ENCODE results near the gene CAMK1D.

DNA sequence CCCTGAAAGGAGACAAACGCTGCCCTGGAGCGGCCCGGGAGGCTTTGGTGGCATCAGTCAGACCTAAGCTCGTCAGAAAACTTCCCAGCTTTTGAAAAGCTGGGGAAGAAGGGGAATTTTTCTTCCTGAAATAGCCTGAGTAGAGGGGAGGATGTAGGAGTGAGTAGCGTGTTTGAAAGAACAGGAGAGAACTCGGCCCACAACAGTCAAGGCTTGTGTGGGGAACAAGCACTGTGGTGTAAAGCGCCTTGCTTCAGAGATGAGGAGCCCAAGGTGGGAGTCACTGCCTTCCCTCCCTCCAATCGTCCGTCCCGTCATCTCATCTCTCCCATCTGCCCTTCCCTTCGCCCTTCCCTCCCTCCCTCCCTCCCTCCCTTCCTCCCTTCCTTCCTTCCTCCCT, 273.3 kb downstream of the CAMK1D start:
- TF ChIP-seq ZNF565 (CRISPR knock-in tag; conservative IDR thresholded peaks at IDR 0.05; ENCODE audit: low read depth) = no peak
- TF ChIP-seq, protein P1, sequence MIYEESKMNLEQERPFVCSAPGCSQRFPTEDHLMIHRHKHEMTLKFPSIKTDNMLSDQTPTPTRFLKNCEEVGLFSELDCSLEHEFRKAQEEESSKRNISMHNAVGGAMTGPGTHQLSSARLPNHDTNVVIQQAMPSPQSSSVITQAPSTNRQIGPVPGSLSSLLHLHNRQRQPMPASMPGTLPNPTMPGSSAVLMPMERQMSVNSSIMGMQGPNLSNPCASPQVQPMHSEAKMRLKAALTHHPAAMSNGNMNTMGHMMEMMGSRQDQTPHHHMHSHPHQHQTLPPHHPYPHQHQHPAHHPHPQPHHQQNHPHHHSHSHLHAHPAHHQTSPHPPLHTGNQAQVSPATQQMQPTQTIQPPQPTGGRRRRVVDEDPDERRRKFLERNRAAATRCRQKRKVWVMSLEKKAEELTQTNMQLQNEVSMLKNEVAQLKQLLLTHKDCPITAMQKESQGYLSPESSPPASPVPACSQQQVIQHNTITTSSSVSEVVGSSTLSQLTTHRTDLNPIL (CRISPR knock-in tag; IDR thresholded peaks at IDR 0.05; ENCODE audit: low read depth) = no peak
- no peak for TF ChIP-seq ISL1 (CRISPR knock-in tag; IDR thresholded peaks at IDR 0.05)
- TF ChIP-seq CSDC2 (CRISPR knock-in tag; IDR thresholded peaks at IDR 0.05) = no peak
- TF ChIP-seq, protein P2, sequence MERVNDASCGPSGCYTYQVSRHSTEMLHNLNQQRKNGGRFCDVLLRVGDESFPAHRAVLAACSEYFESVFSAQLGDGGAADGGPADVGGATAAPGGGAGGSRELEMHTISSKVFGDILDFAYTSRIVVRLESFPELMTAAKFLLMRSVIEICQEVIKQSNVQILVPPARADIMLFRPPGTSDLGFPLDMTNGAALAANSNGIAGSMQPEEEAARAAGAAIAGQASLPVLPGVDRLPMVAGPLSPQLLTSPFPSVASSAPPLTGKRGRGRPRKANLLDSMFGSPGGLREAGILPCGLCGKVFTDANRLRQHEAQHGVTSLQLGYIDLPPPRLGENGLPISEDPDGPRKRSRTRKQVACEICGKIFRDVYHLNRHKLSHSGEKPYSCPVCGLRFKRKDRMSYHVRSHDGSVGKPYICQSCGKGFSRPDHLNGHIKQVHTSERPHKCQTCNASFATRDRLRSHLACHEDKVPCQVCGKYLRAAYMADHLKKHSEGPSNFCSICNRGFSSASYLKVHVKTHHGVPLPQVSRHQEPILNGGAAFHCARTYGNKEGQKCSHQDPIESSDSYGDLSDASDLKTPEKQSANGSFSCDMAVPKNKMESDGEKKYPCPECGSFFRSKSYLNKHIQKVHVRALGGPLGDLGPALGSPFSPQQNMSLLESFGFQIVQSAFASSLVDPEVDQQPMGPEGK (CRISPR knock-in tag; IDR thresholded peaks at IDR 0.05; ENCODE audit: borderline replicate concordance) = no peak
- TF ChIP-seq ZC3H10 (CRISPR knock-in tag; IDR thresholded peaks at IDR 0.05) = no peak
- no peak for TF ChIP-seq TOX (CRISPR knock-in tag; IDR thresholded peaks at IDR 0.05; ENCODE audit: borderline replicate concordance)
- TF ChIP-seq OSR1 (CRISPR knock-in tag; IDR thresholded peaks at IDR 0.05) = no peak
- TF ChIP-seq, protein P3, sequence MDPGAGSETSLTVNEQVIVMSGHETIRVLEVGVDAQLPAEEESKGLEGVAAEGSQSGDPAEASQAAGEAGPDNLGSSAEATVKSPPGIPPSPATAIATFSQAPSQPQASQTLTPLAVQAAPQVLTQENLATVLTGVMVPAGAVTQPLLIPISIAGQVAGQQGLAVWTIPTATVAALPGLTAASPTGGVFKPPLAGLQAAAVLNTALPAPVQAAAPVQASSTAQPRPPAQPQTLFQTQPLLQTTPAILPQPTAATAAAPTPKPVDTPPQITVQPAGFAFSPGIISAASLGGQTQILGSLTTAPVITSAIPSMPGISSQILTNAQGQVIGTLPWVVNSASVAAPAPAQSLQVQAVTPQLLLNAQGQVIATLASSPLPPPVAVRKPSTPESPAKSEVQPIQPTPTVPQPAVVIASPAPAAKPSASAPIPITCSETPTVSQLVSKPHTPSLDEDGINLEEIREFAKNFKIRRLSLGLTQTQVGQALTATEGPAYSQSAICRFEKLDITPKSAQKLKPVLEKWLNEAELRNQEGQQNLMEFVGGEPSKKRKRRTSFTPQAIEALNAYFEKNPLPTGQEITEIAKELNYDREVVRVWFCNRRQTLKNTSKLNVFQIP (CRISPR knock-in tag; IDR thresholded peaks at IDR 0.05; ENCODE audit: borderline replicate concordance, low read depth) = no peak
- TF ChIP-seq ESRRG (CRISPR knock-in tag; IDR thresholded peaks at IDR 0.05) = no peak
- TF ChIP-seq SNAI2 (CRISPR knock-in tag; IDR thresholded peaks at IDR 0.05) = no peak
- no peak for TF ChIP-seq GLIS3 (CRISPR knock-in tag; IDR thresholded peaks at IDR 0.05)
- TF ChIP-seq ZNF70 (CRISPR knock-in tag; IDR thresholded peaks at IDR 0.05) = no peak

All from SK-N-SH treated with all-trans-retinoic acid at 6 μM for 48 hours (cell line).